GM12875 (cell line): ENCODE results near the gene VTI1A.

ENCODE experiments used
- H3K4me3 ChIP-seq: one replicate; pipeline ENCODE4 v1.5.1; 2011; ENCODE audit warnings: low read depth, low read length, control low read depth
- TF ChIP-seq, protein P1 (sequence below): IDR thresholded peaks from 2 replicates; pipeline ENCODE4 v1.5.1; 2011; ENCODE audit warnings: low read depth, mild to moderate bottlenecking, control low read depth, inconsistent platforms, low read length, moderate library complexity, borderline replicate concordance; ENCODE audit not compliant: insufficient read depth

The VTI1A gene

DNA sequence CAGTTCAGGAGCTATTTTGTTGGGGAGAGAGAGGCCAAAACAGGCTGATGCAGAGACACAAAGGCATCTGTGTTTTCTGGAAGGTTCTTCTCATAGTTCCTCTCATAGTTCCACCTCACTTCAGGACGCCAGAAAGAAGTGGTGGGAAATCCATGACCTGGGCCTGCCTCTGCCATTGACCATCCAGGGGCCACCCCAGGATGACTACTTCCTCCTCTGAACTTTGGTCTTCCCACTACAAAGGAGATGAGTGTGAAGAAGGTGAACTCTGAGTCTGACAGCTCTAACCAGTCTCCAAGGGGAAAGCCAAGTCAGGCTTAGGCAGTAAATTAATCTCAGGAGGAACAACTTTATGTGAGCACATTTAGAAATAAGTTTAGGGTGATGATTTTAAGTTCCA is 327.2 kb downstream of the VTI1A start:
- TF ChIP-seq, protein P1, sequence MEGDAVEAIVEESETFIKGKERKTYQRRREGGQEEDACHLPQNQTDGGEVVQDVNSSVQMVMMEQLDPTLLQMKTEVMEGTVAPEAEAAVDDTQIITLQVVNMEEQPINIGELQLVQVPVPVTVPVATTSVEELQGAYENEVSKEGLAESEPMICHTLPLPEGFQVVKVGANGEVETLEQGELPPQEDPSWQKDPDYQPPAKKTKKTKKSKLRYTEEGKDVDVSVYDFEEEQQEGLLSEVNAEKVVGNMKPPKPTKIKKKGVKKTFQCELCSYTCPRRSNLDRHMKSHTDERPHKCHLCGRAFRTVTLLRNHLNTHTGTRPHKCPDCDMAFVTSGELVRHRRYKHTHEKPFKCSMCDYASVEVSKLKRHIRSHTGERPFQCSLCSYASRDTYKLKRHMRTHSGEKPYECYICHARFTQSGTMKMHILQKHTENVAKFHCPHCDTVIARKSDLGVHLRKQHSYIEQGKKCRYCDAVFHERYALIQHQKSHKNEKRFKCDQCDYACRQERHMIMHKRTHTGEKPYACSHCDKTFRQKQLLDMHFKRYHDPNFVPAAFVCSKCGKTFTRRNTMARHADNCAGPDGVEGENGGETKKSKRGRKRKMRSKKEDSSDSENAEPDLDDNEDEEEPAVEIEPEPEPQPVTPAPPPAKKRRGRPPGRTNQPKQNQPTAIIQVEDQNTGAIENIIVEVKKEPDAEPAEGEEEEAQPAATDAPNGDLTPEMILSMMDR: no peak
- H3K4me3 ChIP-seq: no peak overlapping the region

DNA sequence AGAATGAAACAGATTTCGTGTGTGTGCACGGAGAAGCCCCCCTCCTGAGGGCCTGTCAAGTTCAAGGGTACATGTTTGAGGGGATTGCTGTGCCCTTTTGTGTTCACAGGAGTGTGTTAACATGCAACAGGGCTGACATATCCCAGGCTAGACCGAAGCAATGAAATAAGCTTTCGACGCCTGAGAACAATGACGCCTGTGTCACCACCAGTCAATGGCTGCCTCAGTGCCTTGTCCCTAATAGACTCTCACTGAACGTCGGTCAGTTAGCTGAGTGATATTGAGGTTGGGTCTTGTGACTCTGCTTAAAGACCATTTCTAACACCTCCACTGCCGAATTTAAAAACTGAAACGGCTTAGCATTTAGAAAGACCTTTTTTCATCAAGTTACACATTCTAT is 327.8 kb downstream of the VTI1A start:
- TF ChIP-seq, protein P1: no peak
- no peak overlapping the region for H3K4me3 ChIP-seq

DNA sequence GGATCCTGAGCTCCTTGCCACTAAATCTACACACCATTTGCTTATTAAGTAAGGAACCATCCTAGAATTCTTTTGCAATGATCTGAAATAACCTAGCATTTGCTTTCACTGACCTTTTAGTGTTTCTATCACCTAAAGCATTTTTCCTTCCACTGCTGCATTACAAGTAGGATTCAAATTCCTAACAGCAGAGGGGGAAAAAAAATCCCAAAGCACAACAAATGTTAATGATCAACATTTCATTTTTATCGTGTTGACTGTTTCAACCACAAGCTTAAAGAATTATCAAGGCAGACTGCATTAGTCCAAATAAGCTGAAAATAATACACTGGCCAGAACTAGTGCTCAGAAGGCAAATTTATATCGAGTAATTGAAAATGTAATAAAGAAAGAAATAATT is 328.4 kb downstream of the VTI1A start:
- no peak overlapping the region for H3K4me3 ChIP-seq
- TF ChIP-seq, protein P1: no peak

DNA sequence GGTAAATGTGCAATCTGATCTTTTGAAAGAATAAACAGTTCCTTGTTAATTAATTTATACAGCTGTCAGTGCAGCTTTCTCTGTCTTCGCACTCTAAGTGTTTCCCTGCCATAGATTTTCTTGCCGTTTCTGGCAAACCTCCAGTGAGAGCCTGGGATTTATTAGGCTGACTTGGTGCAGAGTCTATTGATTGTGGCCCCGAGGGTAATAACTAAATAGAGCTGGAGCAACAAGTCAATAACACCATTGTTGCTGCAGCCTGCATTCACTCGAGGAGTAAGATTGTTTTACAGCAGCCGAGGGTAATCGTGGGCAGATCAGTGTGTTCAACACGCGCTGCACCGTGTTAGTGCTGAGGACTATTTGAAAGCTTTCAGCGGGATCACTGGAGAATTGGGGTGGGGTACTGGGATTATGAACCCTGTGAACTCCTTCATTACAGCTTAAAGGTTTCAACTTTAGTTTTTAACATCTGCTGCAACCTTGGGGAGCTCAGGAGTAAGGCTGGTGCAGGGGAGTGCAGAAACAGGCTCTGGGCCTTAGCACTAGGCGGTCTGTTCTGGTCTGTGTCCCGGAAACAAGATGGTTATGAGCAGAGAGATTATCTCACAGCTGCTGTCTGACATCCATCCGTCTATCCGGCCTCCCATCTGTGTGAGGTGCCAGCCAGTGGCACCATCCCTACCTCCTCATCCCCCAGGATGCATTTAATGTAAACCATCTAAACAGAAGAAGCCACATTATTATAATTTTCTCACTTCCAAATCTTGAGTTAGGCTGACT is 329.1 kb downstream of the VTI1A start:
- H3K4me3 ChIP-seq: no peak overlapping the region
- TF ChIP-seq, protein P1: no peak

DNA sequence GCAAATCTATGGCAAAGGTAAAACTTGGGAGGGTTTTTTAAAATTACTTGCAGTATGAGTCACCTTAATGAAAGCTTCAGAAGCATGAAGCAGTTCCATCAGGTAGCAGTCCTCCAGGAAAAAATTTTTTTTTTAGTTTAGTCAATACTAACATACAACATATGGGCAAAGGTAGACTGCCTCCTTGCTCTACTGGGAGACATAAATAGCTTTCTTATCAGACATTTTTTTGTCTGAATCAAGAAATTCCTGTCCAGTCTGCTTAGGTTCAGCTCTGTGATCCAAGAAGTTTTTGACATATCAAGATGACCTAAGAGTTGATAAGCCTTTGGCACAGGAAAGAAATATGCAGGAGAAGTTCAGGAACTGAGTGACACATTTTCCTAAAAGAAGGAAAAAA is 331.6 kb downstream of the VTI1A start:
- TF ChIP-seq, protein P1: no peak

DNA sequence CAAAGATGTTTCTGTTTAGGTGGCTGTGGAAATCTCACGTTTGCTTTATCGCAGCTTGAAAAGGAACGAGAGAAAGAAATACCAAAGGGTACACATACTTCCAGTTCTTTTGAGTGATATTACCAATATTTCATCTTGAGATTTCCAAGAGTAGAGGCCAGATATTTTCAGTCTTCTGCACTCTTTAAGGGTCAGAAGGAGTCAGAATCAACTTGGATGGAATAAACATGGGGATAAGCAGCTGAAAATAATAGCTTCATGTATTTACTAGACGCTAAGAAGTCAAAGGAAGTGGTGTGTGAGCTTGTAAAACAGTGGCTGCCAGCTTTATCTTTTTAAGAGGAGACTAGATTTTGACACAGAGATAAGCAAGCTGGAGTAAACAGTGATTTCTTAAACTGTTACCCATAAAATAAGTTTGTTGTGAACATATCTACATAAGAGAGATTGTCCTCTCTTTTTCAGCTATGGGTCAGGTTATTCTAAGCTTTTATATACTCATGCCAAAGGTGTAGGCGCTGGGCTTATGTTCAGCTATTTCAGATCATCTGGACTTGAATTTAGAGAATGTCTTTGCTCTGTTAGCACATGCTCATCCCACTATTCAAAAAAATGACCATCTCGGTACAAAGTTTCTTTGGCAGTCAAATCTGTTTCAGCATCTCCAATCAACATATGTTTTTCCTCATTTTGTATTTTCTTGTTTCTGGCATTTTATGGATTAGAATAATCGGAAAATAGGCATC is 332.2 kb downstream of the VTI1A start:
- no peak overlapping the region for H3K4me3 ChIP-seq
- TF ChIP-seq, protein P1: no peak

More for the DNA sequence above, 331.6 kb downstream of the VTI1A start:
- H3K4me3 ChIP-seq: no peak overlapping the region
